ENCODE results near the gene CBFA2T2.

DNA sequence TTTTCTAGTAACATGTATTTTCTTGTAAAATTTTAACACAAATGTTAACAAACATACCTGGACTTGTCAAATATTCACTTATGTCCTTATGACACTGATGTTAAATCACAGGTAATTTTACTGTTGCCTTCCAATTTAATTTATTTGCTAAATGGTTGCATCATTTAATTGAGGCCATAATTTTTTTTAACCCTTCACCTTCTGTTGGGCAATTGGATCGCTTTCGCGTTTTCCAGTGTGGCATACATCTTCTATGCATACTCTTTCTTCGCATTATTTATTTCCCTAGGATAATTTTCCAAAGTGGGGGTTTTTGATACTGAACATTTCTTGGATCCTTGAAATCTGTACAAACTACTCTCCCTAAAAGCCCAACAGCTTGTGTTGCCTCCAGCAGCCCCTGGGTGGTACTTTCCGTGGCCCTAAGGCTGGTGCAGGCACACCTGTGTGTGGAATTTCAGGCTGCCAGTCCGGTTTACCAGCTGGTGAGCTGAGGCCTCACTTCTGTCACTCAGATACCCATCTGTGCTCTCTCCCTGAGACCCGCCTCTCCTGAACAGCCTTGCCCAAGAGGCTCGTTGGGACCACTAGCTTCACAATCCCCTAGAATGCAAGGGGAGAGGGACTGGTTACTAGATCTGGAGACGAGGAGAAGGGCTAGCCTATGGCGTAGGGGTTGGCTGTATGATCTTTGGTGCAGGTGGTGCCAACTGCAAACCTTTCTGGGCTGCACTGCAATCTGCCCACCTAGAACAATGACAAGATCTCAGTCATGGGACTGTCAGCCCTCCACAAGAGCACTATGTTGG, 161.1 kb downstream of the CBFA2T2 start:
- TF ChIP-seq, protein P1, sequence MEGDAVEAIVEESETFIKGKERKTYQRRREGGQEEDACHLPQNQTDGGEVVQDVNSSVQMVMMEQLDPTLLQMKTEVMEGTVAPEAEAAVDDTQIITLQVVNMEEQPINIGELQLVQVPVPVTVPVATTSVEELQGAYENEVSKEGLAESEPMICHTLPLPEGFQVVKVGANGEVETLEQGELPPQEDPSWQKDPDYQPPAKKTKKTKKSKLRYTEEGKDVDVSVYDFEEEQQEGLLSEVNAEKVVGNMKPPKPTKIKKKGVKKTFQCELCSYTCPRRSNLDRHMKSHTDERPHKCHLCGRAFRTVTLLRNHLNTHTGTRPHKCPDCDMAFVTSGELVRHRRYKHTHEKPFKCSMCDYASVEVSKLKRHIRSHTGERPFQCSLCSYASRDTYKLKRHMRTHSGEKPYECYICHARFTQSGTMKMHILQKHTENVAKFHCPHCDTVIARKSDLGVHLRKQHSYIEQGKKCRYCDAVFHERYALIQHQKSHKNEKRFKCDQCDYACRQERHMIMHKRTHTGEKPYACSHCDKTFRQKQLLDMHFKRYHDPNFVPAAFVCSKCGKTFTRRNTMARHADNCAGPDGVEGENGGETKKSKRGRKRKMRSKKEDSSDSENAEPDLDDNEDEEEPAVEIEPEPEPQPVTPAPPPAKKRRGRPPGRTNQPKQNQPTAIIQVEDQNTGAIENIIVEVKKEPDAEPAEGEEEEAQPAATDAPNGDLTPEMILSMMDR (IDR thresholded peaks at IDR 0.05): no peak
- no peak for TF ChIP-seq POLR2A (IDR thresholded peaks at IDR 0.05)

Measured in lower leg skin (tissue), 3 donors.